ENCODE results near the gene CRYBG1.

GRCh38 chr6:106518748-106519147, 158.2 kb downstream of the CRYBG1 start:
- TF ChIP-seq CTCF (conservative IDR thresholded peaks at IDR 0.05) (no peak), ZFX (IDR thresholded peaks at IDR 0.05) (no peak)
